Immature natural killer cell (primary cell): ENCODE results near the gene ZNF516. TPM values are rescaled to one million over a fixed set of nuclear protein-coding genes. Genes with fewer than 3 reads are reported as not detected.

Source experiments
- DNase-seq, 3 donors: peaks; one replicate each; pipeline ENCODE4 v3.0.0; 2022; ENCODE audit warnings: mixed read lengths in 1 of 3
- H3K27ac Mint-ChIP-seq, 6 donors: one replicate each; pipeline ENCODE4 v1.8.0; 2020; ENCODE audit warnings: mixed read lengths in 6 of 6, mild to moderate bottlenecking in 5 of 6, inconsistent platforms in 4 of 6, moderate library complexity in 3 of 6
- H3K27me3 Mint-ChIP-seq, 3 donors: one replicate each; pipeline ENCODE4 v1.8.0; 2020 to 2021; ENCODE audit warnings: low read depth in 3 of 3, mild to moderate bottlenecking in 3 of 3, mixed read lengths in 3 of 3, moderate library complexity in 3 of 3, inconsistent platforms in 1 of 3
- H3K36me3 Mint-ChIP-seq, 3 donors: one replicate each; pipeline ENCODE4 v1.8.0; 2020; ENCODE audit warnings: mixed read lengths in 3 of 3, inconsistent platforms in 2 of 3, mild to moderate bottlenecking in 2 of 3
- H3K4me1 Mint-ChIP-seq, 2 donors: one replicate each; pipeline ENCODE4 v1.8.0; 2020; ENCODE audit warnings: inconsistent platforms in 2 of 2, mild to moderate bottlenecking in 2 of 2, mixed read lengths in 2 of 2, moderate library complexity in 1 of 2
- H3K4me3 Mint-ChIP-seq, 5 donors: one replicate each; pipeline ENCODE4 v1.8.0; 2020; ENCODE audit warnings: mild to moderate bottlenecking in 5 of 5, mixed read lengths in 5 of 5, inconsistent platforms in 3 of 5, moderate library complexity in 3 of 5
- H3K9me3 Mint-ChIP-seq, 6 donors: one replicate each; pipeline ENCODE4 v1.8.0; 2020; ENCODE audit warnings: mild to moderate bottlenecking in 6 of 6, mixed read lengths in 6 of 6, inconsistent platforms in 4 of 6, moderate library complexity in 3 of 6
- polyA plus RNA-seq, 3 donors: library from polyadenylated mRNA; unstranded; fragments of 300-500 nt; fragmentation: Illumina TruSeq; gene quantifications; one replicate each; pipeline ENCODE4 v1.2.3, GENCODE V29; 2021

Gene ZNF516
- polyA plus RNA-seq, 3 donors from 2014 or later, result 1.2 to 6.1 (median 2.0) TPM

DNA sequence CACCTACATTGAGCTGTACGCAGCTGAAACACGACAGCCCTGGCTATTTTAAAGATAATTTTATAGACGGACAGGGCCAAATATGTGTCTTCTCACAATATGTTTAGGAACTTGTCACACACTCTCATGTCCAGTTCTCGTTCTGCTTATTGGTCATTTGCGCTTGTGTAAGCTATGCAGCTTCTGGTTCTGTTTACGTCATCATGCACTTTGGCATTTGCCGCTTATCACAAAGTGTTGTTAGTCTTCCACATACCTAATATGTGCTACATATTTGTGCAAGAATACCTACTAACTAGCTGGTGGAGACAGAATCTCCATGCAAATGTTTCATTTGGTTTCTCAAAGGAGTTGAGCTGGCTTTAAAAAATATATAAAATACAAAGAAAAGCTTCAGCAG, 7.5 kb upstream of the ZNF516 start:
- no peaks in the 10 kb centered on the region for H3K36me3 Mint-ChIP-seq
- H3K27ac Mint-ChIP-seq, result no peak overlapping the region
- H3K27me3 Mint-ChIP-seq, result peaks cover 0 to 2% (median under 1%) of the 10 kb centered on the region in 3 donors
- H3K9me3 Mint-ChIP-seq, result no peaks in the 10 kb centered on the region
- H3K4me1 Mint-ChIP-seq, result no peaks in the 10 kb centered on the region
- no peak overlapping the region for H3K4me3 Mint-ChIP-seq
- no peak for DNase-seq

DNA sequence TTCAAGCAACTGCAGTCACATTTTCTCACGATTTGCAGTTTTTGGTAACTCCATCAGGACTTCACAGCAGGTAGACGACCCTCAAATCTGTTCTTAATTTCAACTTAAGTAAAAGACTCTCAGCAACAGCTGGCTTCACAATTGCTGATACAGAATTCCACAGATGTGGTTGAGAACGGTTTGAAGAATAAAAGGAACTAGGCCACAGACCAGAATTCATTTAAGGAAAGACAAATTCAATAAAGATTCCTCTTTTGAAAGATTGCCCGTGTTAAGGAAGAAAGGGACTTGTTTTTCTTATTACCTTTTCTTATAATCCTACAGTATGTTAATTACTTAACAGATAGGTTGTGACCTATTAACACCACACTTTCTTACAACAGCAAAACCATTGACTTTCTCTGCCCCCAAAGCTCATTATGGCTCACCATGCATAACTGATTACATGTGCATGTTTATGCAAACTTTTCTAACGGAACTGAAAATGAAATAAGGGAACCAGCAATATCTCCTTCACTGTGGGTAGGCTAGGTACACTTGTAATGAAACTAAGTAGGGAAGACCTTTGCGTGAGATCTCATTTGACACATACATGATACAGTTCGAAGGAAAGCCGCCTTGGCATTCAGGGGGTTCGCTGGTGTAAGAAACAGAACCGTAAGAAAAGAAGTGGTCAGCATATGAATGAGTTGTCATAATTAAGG, 4.7 kb upstream of the ZNF516 start:
- Mint-ChIP-seq H3K4me3 (no peak overlapping the region), H3K4me1 (peaks cover 12 to 13% of the 10 kb centered on the region in 2 donors), H3K27me3 (peaks cover 2 to 13% (median 7%) of the 10 kb centered on the region in 3 donors), H3K9me3 (no peaks in the 10 kb centered on the region), H3K36me3 (no peaks in the 10 kb centered on the region), H3K27ac (no peak overlapping the region)
- no peak for DNase-seq

- Mint-ChIP-seq H3K9me3 (no peaks in the 10 kb centered on the region), H3K27ac (no peak overlapping the region), H3K27me3 (peaks cover 2 to 18% (median 9%) of the 10 kb centered on the region in 3 donors), H3K4me1 (peaks cover 13 to 15% of the 10 kb centered on the region in 2 donors), H3K36me3 (no peaks in the 10 kb centered on the region), H3K4me3 (no peak overlapping the region)
- no peak for DNase-seq
These were observed 4.0 kb upstream of the ZNF516 start for GRCh38 chr18:76499021-76499420.

DNA sequence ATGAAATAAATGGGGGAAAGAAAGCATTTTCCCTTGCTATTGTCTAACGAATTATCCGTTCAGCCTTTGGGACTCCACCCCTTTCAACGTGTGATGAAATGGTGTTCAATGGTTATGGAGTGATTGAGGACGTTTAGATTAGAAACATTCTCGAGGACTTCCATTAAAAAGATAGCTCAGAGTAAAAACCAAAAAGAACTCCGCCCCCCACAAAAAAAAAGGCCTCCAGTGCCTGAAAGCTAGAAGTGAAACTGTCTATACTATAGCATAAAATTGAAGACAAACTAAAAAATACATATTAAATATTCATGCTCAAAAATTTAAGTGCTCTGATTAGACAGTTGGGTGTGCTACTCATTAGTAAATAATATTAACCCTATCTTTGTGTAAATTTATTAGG, 3.0 kb upstream of the ZNF516 start:
- DNase-seq, result no peak
- H3K27ac Mint-ChIP-seq, result peak overlapping the region in 1 of 6 donors; percentile 44
- no peaks in the 10 kb centered on the region for H3K9me3 Mint-ChIP-seq
- peaks cover 4 to 27% (median 14%) of the 10 kb centered on the region in 3 donors for H3K27me3 Mint-ChIP-seq
- peak overlapping the region in 1 of 5 donors; percentile 15 for H3K4me3 Mint-ChIP-seq
- H3K4me1 Mint-ChIP-seq, result peaks cover 22 to 23% of the 10 kb centered on the region in 2 donors
- H3K36me3 Mint-ChIP-seq, result no peaks in the 10 kb centered on the region

- no peaks in the 10 kb centered on the region for H3K9me3 Mint-ChIP-seq
- peaks cover 8 to 35% (median 22%) of the 10 kb centered on the region in 3 donors for H3K27me3 Mint-ChIP-seq
- H3K36me3 Mint-ChIP-seq, result no peaks in the 10 kb centered on the region
- peak overlapping the region in 4 of 6 donors; percentile 20 to 51 (median 29) for H3K27ac Mint-ChIP-seq
- peaks cover 29 to 32% of the 10 kb centered on the region in 2 donors for H3K4me1 Mint-ChIP-seq
- DNase-seq, result no peak
- peak overlapping the region; percentile 1 to 98 (median 34) for H3K4me3 Mint-ChIP-seq
These were observed 2.0 kb upstream of the ZNF516 start for GRCh38 chr18:76497021-76497420.

- DNase-seq, result peak; percentile 52 to 56 (median 53)
- Mint-ChIP-seq H3K4me3 (peak overlapping the region; percentile 89 to 98 (median 96)), H3K9me3 (no peaks in the 10 kb centered on the region), H3K4me1 (peaks cover 29 to 32% of the 10 kb centered on the region in 2 donors), H3K27me3 (peaks cover 8 to 35% (median 22%) of the 10 kb centered on the region in 3 donors), H3K36me3 (no peaks in the 10 kb centered on the region), H3K27ac (peak overlapping the region in 5 of 6 donors; percentile 85 to 95 (median 92))
These were observed 1.3 kb upstream of the ZNF516 start for GRCh38 chr18:76496194-76496890.

- Mint-ChIP-seq H3K36me3 (no peaks in the 10 kb centered on the region), H3K4me3 (peak overlapping the region; percentile 87 to 98 (median 96)), H3K9me3 (no peaks in the 10 kb centered on the region), H3K27me3 (peaks cover 11 to 38% (median 25%) of the 10 kb centered on the region in 3 donors), H3K27ac (peak overlapping the region in 5 of 6 donors; percentile 59 to 88 (median 83)), H3K4me1 (peaks cover 35% of the 10 kb centered on the region in 2 donors)
- DNase-seq, result peak; percentile 29 to 34 (median 33)
These were observed 572 bp upstream of the ZNF516 start for GRCh38 chr18:76495435-76496193.

DNA sequence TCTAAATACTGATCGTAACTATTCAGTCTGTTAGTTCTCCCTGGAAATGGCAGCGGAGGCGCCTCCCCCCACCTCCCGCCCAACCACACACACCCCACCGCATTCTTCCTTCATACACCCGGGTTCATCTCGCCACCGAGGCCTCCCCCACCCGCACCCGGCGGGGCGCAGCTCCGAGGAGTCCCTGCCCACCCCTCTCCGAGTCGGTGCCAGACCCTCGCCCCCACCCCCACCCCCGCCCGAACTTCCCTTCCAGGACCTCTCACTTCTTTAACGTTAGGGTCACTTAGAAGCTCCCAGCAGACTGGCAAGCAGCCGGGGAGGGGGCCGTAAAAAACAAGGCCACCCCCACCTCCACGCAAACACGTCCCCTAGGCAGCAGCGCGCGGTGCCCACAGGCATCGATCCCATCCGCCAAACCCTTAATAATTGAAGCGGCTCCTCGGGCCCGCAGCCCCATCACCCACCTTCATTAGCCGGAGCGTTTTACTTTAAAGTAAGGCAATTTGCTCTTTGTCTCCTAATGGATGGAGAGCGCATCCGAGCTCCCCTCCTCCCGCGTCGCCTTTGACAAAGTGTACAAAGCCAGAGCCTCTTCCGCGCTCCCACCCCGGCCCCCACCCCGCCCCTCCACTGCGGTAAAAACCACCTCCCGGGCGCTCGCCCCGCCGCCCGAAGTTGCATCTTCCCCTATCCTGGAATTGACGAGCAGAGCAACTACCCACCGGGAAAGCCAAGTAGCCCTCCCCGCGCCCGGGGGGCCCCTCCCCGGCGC, 624 bp downstream of the ZNF516 start:
- no peaks in the 10 kb centered on the region for H3K9me3 Mint-ChIP-seq
- H3K4me3 Mint-ChIP-seq, result peak overlapping the region; percentile 87 to 99 (median 96)
- peaks cover 47% of the 10 kb centered on the region in 2 donors for H3K4me1 Mint-ChIP-seq
- peaks cover 12 to 46% (median 26%) of the 10 kb centered on the region in 3 donors for H3K27me3 Mint-ChIP-seq
- H3K36me3 Mint-ChIP-seq, result no peaks in the 10 kb centered on the region
- peak; percentile 26 to 43 (median 34) for DNase-seq
- peak overlapping the region in 5 of 6 donors; percentile 70 to 91 (median 86) for H3K27ac Mint-ChIP-seq

DNA sequence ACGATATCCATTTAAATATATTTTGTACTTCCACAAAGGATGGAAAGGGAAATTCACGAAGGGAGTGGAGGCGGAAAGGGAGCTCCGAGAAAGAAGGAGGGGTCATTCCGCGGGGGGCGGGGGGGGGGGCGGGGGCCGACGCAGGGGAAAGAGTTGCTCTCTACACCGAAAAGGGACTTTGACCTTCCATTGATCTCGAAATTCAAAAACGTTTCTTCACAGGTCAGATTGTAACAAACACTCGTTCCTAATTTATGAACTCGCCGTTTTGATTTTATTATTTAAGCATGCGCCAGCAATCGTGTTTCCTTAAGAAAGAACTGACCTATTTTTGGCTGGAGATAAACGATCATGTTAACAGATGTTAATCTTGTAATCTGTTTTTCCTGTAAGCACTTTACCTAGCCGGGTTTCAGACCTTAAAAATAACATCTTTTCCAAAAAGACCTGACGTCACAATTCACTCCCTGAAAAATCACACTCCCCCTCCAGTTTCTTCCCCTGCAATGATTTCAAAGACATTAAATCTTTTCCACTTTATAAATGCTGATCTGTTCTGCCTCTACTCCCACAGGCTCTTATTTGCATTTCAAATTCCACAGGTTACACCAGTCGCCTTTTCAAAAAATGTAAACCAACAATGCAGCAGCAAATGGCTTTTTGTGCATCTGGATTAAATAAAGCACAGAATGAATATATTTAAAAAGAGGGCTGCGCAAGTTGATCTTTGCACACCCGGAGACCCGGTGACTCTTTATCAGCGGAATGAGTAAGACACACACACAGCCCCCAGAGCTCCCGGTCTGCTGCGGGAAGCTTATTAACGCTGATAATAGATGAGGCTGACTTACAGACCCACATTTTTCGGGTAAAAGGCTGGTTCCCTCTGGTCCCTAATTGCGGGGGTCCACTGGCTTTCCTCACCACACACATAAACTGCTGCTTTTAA, 1.6 kb downstream of the ZNF516 start:
- Mint-ChIP-seq H3K27me3 (peaks cover 12 to 49% (median 28%) of the 10 kb centered on the region in 3 donors), H3K4me1 (peaks cover 47 to 52% of the 10 kb centered on the region in 2 donors), H3K27ac (peak overlapping the region; percentile 77 to 91 (median 85)), H3K9me3 (no peaks in the 10 kb centered on the region), H3K4me3 (peak overlapping the region; percentile 87 to 99 (median 96)), H3K36me3 (no peaks in the 10 kb centered on the region)
- DNase-seq, result peak in 2 of 3 donors; percentile 11

DNA sequence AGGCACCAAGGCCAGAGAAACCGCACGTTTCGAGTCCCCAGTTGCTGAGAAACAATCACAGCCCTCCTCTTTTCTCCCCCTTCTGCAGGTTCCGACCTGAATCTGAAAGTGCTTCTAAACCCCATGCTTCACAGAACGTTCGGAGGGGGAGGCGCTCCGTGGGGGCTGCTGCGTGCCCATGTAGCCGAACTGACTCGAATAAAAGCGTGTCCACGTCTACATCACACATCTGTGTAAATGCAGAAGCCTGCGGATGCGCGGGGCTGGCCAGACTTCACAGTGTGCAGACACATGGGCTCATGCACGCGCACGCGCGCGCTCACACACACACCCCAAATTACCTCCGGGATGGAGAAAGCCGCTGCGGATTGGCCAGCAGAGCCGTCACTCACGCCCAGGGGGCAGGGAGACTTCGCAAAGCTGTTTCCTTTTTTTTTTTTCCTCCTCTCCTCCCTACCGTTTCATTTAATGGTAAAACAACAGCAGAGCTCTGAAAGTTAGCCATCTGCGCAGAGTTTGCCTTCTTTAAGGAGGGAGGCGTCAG, 2.3 kb downstream of the ZNF516 start:
- Mint-ChIP-seq H3K27ac (peak overlapping the region; percentile 77 to 91 (median 85)), H3K36me3 (no peaks in the 10 kb centered on the region), H3K4me1 (peaks cover 47 to 52% of the 10 kb centered on the region in 2 donors), H3K9me3 (no peaks in the 10 kb centered on the region), H3K27me3 (peaks cover 12 to 49% (median 28%) of the 10 kb centered on the region in 3 donors), H3K4me3 (peak overlapping the region; percentile 87 to 99 (median 96))
- DNase-seq, result peak; percentile 97 to 99 (median 99)

GRCh38 chr18:76491776-76492668, 3.0 kb downstream of the ZNF516 start:
- peaks cover 12 to 44% (median 28%) of the 10 kb centered on the region in 3 donors for H3K27me3 Mint-ChIP-seq
- H3K4me3 Mint-ChIP-seq, result peak overlapping the region; percentile 87 to 99 (median 96)
- H3K36me3 Mint-ChIP-seq, result no peaks in the 10 kb centered on the region
- H3K4me1 Mint-ChIP-seq, result peaks cover 47 to 50% of the 10 kb centered on the region in 2 donors
- no peaks in the 10 kb centered on the region for H3K9me3 Mint-ChIP-seq
- H3K27ac Mint-ChIP-seq, result peak overlapping the region; percentile 77 to 91 (median 85)
- DNase-seq, result no peak
